Right lobe of liver (tissue), 4 donors: Measurements from ENCODE around the gene TAB2.

Experiments
- CTCF ChIP-seq, 4 donors: fragments of 200-600 bp in 3 of 4; fragments of 450-650 bp in 1 of 4; IDR thresholded peaks; one replicate each; pipeline versions ENCODE4 v1.5.1 to v1.8.0; 2016 to 2022; ENCODE audit warnings: antibody characterized with exemption in 4 of 4, mild to moderate bottlenecking in 2 of 4
- POLR2A ChIP-seq: fragments of 450-650 bp; IDR thresholded peaks from one replicate; pipeline ENCODE4 v1.6.1; 2017; ENCODE audit warnings: antibody characterized with exemption, mild to moderate bottlenecking
- donor health status: DM: no; HTN: no; CAD: no.
- donor health status: DM: no; HTN: no; CAD: no.
- donor health status: DM: no; HTN: yes; CAD: no.

- TF ChIP-seq POLR2A = no peak
- TF ChIP-seq CTCF (IDR thresholded peaks at IDR 0.05) = no peak
Measured at GRCh38 chr6:149452037-149452939, 134.8 kb downstream of the TAB2 start.
